IPS-15b (cell line): ENCODE results near the gene IRAK1.

Source experiments
- H3K27me3 ChIP-seq: one replicate; pipeline ENCODE4 v1.6.1; 2013; ENCODE audit warnings: low read length; ENCODE audit not compliant: control insufficient read depth, insufficient read depth
- H3K36me3 ChIP-seq: one replicate; pipeline ENCODE4 v1.6.1; 2013; ENCODE audit warnings: low read length; ENCODE audit not compliant: control insufficient read depth, insufficient read depth
- H3K4me1 ChIP-seq: one replicate; pipeline ENCODE4 v1.6.1; 2013; ENCODE audit warnings: mild to moderate bottlenecking, low read length; ENCODE audit not compliant: control insufficient read depth, insufficient read depth
- H3K4me3 ChIP-seq: one replicate; pipeline ENCODE4 v1.5.1; 2013; ENCODE audit warnings: low read depth, low read length
- H3K9ac ChIP-seq: one replicate; pipeline ENCODE4 v1.6.1; 2013; ENCODE audit warnings: low read depth, mild to moderate bottlenecking, low read length
- H3K9me3 ChIP-seq: one replicate; pipeline ENCODE4 v1.6.1; 2013; ENCODE audit warnings: mild to moderate bottlenecking, low read length; ENCODE audit not compliant: control insufficient read depth, insufficient read depth

Gene IRAK1

DNA sequence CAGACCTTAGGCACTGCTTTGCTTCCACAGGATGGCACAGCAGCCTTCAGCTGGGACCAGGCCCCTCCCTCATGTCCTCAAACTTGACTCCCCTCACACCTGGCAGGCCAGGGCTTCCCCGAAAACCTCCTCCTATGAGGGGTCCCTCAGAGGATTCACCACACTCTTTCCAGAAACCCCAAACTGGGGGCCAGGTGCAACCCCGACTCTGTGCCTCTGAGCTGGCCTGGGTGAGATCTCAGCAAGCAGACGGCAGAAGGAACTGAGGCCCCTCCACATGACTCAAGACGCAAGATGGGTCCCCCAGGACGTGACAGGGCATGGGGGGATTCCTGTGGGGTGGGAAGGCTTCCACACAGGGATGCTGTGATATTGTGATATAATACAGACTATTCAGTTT lies 54.3 kb downstream of the IRAK1 start:
- Histone ChIP-seq H3K36me3 (peaks cover 41% of the 10 kb centered on the region), H3K4me3 (no peak overlapping the region), H3K9me3 (peaks cover 4% of the 10 kb centered on the region), H3K27me3 (no peaks in the 10 kb centered on the region), H3K9ac (no peak overlapping the region), H3K4me1 (peaks cover 3% of the 10 kb centered on the region)

DNA sequence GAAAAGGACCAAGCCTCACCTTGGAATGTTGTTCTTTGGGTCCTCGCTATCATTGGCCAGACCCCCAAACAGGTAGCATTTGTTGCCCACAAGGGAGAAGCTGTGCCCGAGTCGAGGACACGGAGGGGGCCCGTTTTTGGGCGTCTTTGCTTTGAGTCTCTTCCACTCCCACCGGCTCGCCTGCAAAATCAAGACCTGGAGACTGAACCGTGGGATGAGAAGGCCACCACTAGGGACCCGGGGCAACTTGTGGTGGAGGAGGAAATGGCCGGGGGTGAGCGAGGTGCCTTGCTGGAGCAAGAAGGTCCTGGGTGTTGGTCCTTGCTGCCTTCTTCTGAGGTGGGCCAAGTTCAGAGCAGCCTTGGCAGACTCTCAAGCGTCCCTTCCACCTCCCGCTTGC lies 55.6 kb downstream of the IRAK1 start:
- peaks cover 7% of the 10 kb centered on the region for H3K9me3 ChIP-seq
- no peaks in the 10 kb centered on the region for H3K27me3 ChIP-seq
- H3K4me3 ChIP-seq = no peak overlapping the region
- H3K36me3 ChIP-seq = peaks cover 54% of the 10 kb centered on the region
- H3K4me1 ChIP-seq = peaks cover 3% of the 10 kb centered on the region
- H3K9ac ChIP-seq = no peak overlapping the region

DNA sequence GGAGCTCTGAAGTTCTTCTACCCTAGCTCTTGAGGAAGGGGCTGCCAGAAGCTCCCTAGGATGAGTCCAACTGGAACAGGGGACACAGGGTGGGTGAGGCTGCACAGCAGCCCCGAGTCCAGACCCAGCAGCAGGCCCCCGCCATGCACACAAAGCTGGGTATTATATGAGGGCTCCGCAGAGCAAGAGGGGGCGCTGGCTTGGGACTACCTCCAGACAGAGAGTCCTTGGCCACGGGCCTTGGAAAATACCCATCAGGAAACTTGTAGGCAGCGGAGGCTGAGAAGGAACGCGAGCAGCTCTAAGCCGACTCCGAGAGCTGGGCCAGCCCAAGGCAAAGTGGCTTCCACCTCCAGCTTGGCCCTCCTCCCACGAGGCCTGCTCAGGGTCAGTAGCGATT lies 56.2 kb downstream of the IRAK1 start:
- H3K4me1 ChIP-seq = peaks cover 2% of the 10 kb centered on the region
- peaks cover 8% of the 10 kb centered on the region for H3K9me3 ChIP-seq
- H3K36me3 ChIP-seq = peaks cover 55% of the 10 kb centered on the region
- H3K9ac ChIP-seq = no peak overlapping the region
- H3K27me3 ChIP-seq = no peaks in the 10 kb centered on the region
- no peak overlapping the region for H3K4me3 ChIP-seq

DNA sequence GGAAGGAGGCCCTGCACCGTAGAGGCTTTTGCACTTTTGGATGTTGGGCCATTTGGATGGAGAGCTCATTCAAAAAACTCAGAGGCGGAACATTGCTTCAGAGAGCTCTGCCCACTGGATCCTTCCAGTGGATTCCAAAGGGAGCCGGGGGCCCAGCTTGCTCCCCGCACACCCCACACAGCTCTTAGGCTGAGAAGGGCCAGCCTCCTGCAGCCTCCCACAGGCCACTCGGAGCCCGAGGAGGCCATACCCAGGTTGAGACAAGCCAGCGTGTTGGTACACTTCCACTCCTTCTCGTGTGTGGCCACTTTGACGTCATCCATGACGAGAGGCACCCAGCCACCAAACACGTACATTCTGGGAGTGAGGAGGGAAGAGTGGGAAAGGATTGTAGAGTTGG lies 58.4 kb downstream of the IRAK1 start:
- H3K4me1 ChIP-seq = no peaks in the 10 kb centered on the region
- no peak overlapping the region for H3K4me3 ChIP-seq
- no peaks in the 10 kb centered on the region for H3K27me3 ChIP-seq
- H3K9ac ChIP-seq = no peak overlapping the region
- H3K9me3 ChIP-seq = peaks cover 4% of the 10 kb centered on the region
- peaks cover 68% of the 10 kb centered on the region for H3K36me3 ChIP-seq

DNA sequence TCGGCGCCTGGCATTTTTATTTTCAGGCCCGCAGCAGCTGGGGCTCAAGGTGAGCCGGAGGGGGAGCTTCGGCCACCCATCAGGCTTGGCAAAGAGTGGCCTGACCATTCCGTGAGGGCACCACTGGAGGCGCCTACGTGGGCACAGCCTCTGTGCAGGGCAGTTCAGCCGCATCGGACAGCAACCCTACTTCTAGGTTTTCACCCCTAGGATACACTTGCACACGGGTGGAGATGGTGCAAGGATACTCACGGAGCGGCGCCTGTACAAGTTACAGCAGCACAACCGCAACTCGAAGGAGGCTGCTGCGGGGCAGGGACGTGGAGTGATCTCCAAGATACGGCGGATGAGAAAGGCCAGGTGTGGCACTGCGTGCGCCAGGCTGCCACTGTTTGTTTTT lies 58.9 kb downstream of the IRAK1 start:
- H3K36me3 ChIP-seq = peaks cover 73% of the 10 kb centered on the region

More for the DNA sequence above, 58.9 kb downstream of the IRAK1 start:
- Histone ChIP-seq H3K27me3 (no peaks in the 10 kb centered on the region), H3K4me1 (no peaks in the 10 kb centered on the region), H3K9ac (no peak overlapping the region), H3K9me3 (peaks cover 4% of the 10 kb centered on the region), H3K4me3 (no peak overlapping the region)
